ENCODE results near the gene ELMO1. TPM values are rescaled to one million over a fixed set of nuclear protein-coding genes. Genes with fewer than 3 reads are reported as not detected.

The ELMO1 gene
- total and polyA plus RNA-seq, 4 donors = 6.7 to 51.5 (median 14.8) TPM

GRCh38 chr7:36844374-36844773 lies 604.3 kb downstream of the ELMO1 start:
- Histone ChIP-seq H3K27ac (ENCODE audit: low read depth in 1 of 2, low read length in 2 of 2) (no peak overlapping the region), H3K4me3 (ENCODE audit: low read depth in 1 of 3, low read length in 3 of 3) (no peak overlapping the region), H3K36me3 (ENCODE audit: control insufficient read depth in 4 of 4, insufficient read depth in 3 of 4, low read depth in 1 of 4, low read length in 3 of 4) (no peaks in the 10 kb centered on the region), H3K4me1 (ENCODE audit: control insufficient read depth in 4 of 4, insufficient read depth in 4 of 4, low read length in 3 of 4) (no peaks in the 10 kb centered on the region), H3K9ac (ENCODE audit: low read depth in 1 of 2, low read length in 2 of 2) (no peak overlapping the region), H3K9me3 (ENCODE audit: control insufficient read depth in 4 of 4, low read length in 3 of 4) (peaks cover 0 to 11% (median 2%) of the 10 kb centered on the region in 4 donors), H3K27me3 (ENCODE audit: control insufficient read depth in 4 of 4, insufficient read depth in 4 of 4, low read length in 3 of 4) (no peaks in the 10 kb centered on the region)
- TF ChIP-seq RAD21 (IDR thresholded peaks at IDR 0.05) = no peak
- no peak for TF ChIP-seq ZBTB33 (IDR thresholded peaks at IDR 0.05)
- TF ChIP-seq CTCF (IDR thresholded peaks at IDR 0.05; ENCODE audit: low read depth, low read length, missing input control) = no peak
- TF ChIP-seq HNF4A (conservative IDR thresholded peaks at IDR 0.05) = no peak
- no peak for TF ChIP-seq MAX (IDR thresholded peaks at IDR 0.05)
- TF ChIP-seq FOXA1 (IDR thresholded peaks at IDR 0.05) = no peak
- no peak for TF ChIP-seq YY1 (IDR thresholded peaks at IDR 0.05)
- no peak for TF ChIP-seq HNF4G (IDR thresholded peaks at IDR 0.05)
- TF ChIP-seq TAF1 (conservative IDR thresholded peaks at IDR 0.05) = no peak
- no peak for TF ChIP-seq GABPA (IDR thresholded peaks at IDR 0.05 in 1 of 2, conservative IDR thresholded peaks at IDR 0.05 in 1 of 2)
- DNase-seq (ENCODE audit: low spot score) = no peak
- WGBS = 84% methylated on average over 2 of the region's 2 CpGs

- H3K9ac ChIP-seq (ENCODE audit: low read depth in 1 of 2, low read length in 2 of 2) = no peak overlapping the region
- no peak overlapping the region for H3K4me3 ChIP-seq (ENCODE audit: low read depth in 1 of 3, low read length in 3 of 3)
- H3K27ac ChIP-seq (ENCODE audit: low read depth in 1 of 2, low read length in 2 of 2) = no peak overlapping the region
- no peak for DNase-seq (ENCODE audit: low spot score)
- no peaks in the 10 kb centered on the region for H3K36me3 ChIP-seq (ENCODE audit: control insufficient read depth in 4 of 4, insufficient read depth in 3 of 4, low read depth in 1 of 4, low read length in 3 of 4)
- TF ChIP-seq YY1 (IDR thresholded peaks at IDR 0.05) = no peak
- no peak for TF ChIP-seq TAF1 (conservative IDR thresholded peaks at IDR 0.05)
- TF ChIP-seq NR2F2 (IDR thresholded peaks at IDR 0.05) = no peak
- WGBS = 89% methylated on average over 7 of the region's 7 CpGs
- H3K27me3 ChIP-seq (ENCODE audit: control insufficient read depth in 4 of 4, insufficient read depth in 4 of 4, low read length in 3 of 4) = no peaks in the 10 kb centered on the region
- H3K9me3 ChIP-seq (ENCODE audit: control insufficient read depth in 4 of 4, low read length in 3 of 4) = no peaks in the 10 kb centered on the region
- no peaks in the 10 kb centered on the region for H3K4me1 ChIP-seq (ENCODE audit: control insufficient read depth in 4 of 4, insufficient read depth in 4 of 4, low read length in 3 of 4)
Observed at GRCh38 chr7:36840904-36841303, 607.8 kb downstream of the ELMO1 start.

GRCh38 chr7:36838616-36839225 lies 609.9 kb downstream of the ELMO1 start:
- no peak overlapping the region for H3K4me3 ChIP-seq (ENCODE audit: low read depth in 1 of 3, low read length in 3 of 3)
- TF ChIP-seq FOXA2 (IDR thresholded peaks at IDR 0.05) (no peak), MAX (IDR thresholded peaks at IDR 0.05) (no peak), EGR1 (IDR thresholded peaks at IDR 0.05; ENCODE audit: low read depth in 2 of 2) (no peak), FOXA1 (IDR thresholded peaks at IDR 0.05) (no peak), HNF4G (IDR thresholded peaks at IDR 0.05) (no peak), ZBTB33 (IDR thresholded peaks at IDR 0.05) (no peak), ATF3 (IDR thresholded peaks at IDR 0.05) (no peak), YY1 (IDR thresholded peaks at IDR 0.05) (no peak), GABPA (IDR thresholded peaks at IDR 0.05 in 1 of 2, conservative IDR thresholded peaks at IDR 0.05 in 1 of 2) (no peak), RXRA (IDR thresholded peaks at IDR 0.05) (no peak), CTCF (IDR thresholded peaks at IDR 0.05; ENCODE audit: low read depth, low read length, missing input control) (no peak), HNF4A (conservative IDR thresholded peaks at IDR 0.05) (no peak), SP1 (IDR thresholded peaks at IDR 0.05) (no peak), NR2F2 (IDR thresholded peaks at IDR 0.05) (no peak), RAD21 (IDR thresholded peaks at IDR 0.05) (no peak), TAF1 (conservative IDR thresholded peaks at IDR 0.05) (no peak), JUND (IDR thresholded peaks at IDR 0.05) (no peak)
- H3K9ac ChIP-seq (ENCODE audit: low read depth in 1 of 2, low read length in 2 of 2) = no peak overlapping the region
- DNase-seq (ENCODE audit: low spot score) = no peak
- no peaks in the 10 kb centered on the region for H3K9me3 ChIP-seq (ENCODE audit: control insufficient read depth in 4 of 4, low read length in 3 of 4)
- no peaks in the 10 kb centered on the region for H3K27me3 ChIP-seq (ENCODE audit: control insufficient read depth in 4 of 4, insufficient read depth in 4 of 4, low read length in 3 of 4)
- no peak overlapping the region for H3K27ac ChIP-seq (ENCODE audit: low read depth in 1 of 2, low read length in 2 of 2)
- H3K36me3 ChIP-seq (ENCODE audit: control insufficient read depth in 4 of 4, insufficient read depth in 3 of 4, low read depth in 1 of 4, low read length in 3 of 4) = no peaks in the 10 kb centered on the region
- WGBS = 91% methylated on average over 9 of the region's 9 CpGs
- H3K4me1 ChIP-seq (ENCODE audit: control insufficient read depth in 4 of 4, insufficient read depth in 4 of 4, low read length in 3 of 4) = no peaks in the 10 kb centered on the region

All from liver (tissue), 9 donors.